Hematopoietic multipotent progenitor cell treated with erythropoietin and hydrocortisone succinate and interleukin-3 and kit ligand, for 17 days (in vitro differentiated cells): ENCODE measurements around the gene MFSD11.
"Not testable (repeated sequence)": the region's sequence is repeated elsewhere in the genome, so short reads cannot be mapped to it uniquely, and the experiment has no call there.

ENCODE experiments used
- DNase-seq: peaks from one replicate; pipeline ENCODE4 v3.0.0-alpha.2; 2015; ENCODE audit warnings: low spot score

Gene MFSD11

GRCh38 chr17:76709077-76709950 is 28.6 kb upstream of the MFSD11 start:
- no peak for DNase-seq

GRCh38 chr17:76709951-76710862 is 27.7 kb upstream of the MFSD11 start:
- DNase-seq, result not testable (repeated sequence)

GRCh38 chr17:76710863-76711611 is 26.9 kb upstream of the MFSD11 start, which contains the start of gene MXRA7:
TSS of gene MXRA7 (minus strand) at chr17:76710965. CDS start at chr17:76710946, 19 bp downstream.
- DNase-seq, result peak; percentile 27

- not testable (repeated sequence) for DNase-seq
These were observed 25.6 kb upstream of the MFSD11 start for GRCh38 chr17:76712321-76712720.

GRCh38 chr17:76713765-76714164 is 24.2 kb upstream of the MFSD11 start:
- no peak for DNase-seq

GRCh38 chr17:76714336-76714735 is 23.6 kb upstream of the MFSD11 start:
- DNase-seq, result no peak

GRCh38 chr17:76714822-76715495 is 23.0 kb upstream of the MFSD11 start:
- DNase-seq, result peak; percentile 88

- no peak for DNase-seq
These were observed 22.5 kb upstream of the MFSD11 start for GRCh38 chr17:76715496-76715830.

- DNase-seq, result peak; percentile 89
These were observed 21.6 kb upstream of the MFSD11 start for GRCh38 chr17:76716146-76716838.

GRCh38 chr17:76716839-76717215 is 21.1 kb upstream of the MFSD11 start:
- no peak for DNase-seq

GRCh38 chr17:76718516-76718915 is 19.4 kb upstream of the MFSD11 start:
- DNase-seq, result no peak

GRCh38 chr17:76720211-76720610 is 17.7 kb upstream of the MFSD11 start:
- no peak for DNase-seq

GRCh38 chr17:76720941-76721340 is 17.0 kb upstream of the MFSD11 start:
- DNase-seq, result no peak

GRCh38 chr17:76721463-76721862 is 16.5 kb upstream of the MFSD11 start:
- DNase-seq, result no peak

GRCh38 chr17:76722279-76722678 is 15.6 kb upstream of the MFSD11 start:
- DNase-seq, result no peak

- not testable (repeated sequence) for DNase-seq
These were observed 14.9 kb upstream of the MFSD11 start for GRCh38 chr17:76722977-76723376.

- DNase-seq, result no peak
These were observed 14.1 kb upstream of the MFSD11 start for GRCh38 chr17:76723812-76724211.

GRCh38 chr17:76725580-76726230 is 12.2 kb upstream of the MFSD11 start:
- DNase-seq, result peak; percentile 77

GRCh38 chr17:76726231-76726775 is 11.6 kb upstream of the MFSD11 start, which contains the start of gene JMJD6:
TSS of gene JMJD6 (minus strand) at chr17:76726606. CDS start at chr17:76726475, 131 bp downstream.
- DNase-seq, result peak; percentile 96
